ENCODE data around the gene VPS39. TPM values are rescaled to one million over a fixed set of nuclear protein-coding genes. Genes with fewer than 3 reads are reported as not detected.
A peak's percentile ranks its signal among the peaks of the same experiment; 100 is the strongest.

The VPS39 gene
- total and polyA plus RNA-seq, 12 donors = 24.9 to 55.0 (median 48.9) TPM

GRCh38 chr15:42138968-42139386 lies 69.1 kb downstream of the VPS39 start:
- Histone ChIP-seq H3K27ac (no peak overlapping the region), H3K4me1 (peaks cover 0 to 4% (median 0%) of the 10 kb centered on the region in 9 donors), H3K27me3 (peaks cover 0 to 3% (median 0%) of the 10 kb centered on the region in 7 donors), H3K36me3 (no peaks in the 10 kb centered on the region), H3K4me3 (no peak overlapping the region), H3K9me3 (no peaks in the 10 kb centered on the region)
- WGBS, 2 donors = 68 to 83% methylated on average over 3 of the region's 3 CpGs
- no peak for ATAC-seq
- DNase-seq = no peak
- TF ChIP-seq, protein P1, sequence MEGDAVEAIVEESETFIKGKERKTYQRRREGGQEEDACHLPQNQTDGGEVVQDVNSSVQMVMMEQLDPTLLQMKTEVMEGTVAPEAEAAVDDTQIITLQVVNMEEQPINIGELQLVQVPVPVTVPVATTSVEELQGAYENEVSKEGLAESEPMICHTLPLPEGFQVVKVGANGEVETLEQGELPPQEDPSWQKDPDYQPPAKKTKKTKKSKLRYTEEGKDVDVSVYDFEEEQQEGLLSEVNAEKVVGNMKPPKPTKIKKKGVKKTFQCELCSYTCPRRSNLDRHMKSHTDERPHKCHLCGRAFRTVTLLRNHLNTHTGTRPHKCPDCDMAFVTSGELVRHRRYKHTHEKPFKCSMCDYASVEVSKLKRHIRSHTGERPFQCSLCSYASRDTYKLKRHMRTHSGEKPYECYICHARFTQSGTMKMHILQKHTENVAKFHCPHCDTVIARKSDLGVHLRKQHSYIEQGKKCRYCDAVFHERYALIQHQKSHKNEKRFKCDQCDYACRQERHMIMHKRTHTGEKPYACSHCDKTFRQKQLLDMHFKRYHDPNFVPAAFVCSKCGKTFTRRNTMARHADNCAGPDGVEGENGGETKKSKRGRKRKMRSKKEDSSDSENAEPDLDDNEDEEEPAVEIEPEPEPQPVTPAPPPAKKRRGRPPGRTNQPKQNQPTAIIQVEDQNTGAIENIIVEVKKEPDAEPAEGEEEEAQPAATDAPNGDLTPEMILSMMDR (IDR thresholded peaks at IDR 0.05) = no peak
- intact Hi-C loops (cut with DNase I) = loop anchor here in 9 of 10 donors (2.0 to 10.0 kb wide), 7 partner anchors 57 to 152 kb away; no protein-coding TSS in a partner anchor

DNA sequence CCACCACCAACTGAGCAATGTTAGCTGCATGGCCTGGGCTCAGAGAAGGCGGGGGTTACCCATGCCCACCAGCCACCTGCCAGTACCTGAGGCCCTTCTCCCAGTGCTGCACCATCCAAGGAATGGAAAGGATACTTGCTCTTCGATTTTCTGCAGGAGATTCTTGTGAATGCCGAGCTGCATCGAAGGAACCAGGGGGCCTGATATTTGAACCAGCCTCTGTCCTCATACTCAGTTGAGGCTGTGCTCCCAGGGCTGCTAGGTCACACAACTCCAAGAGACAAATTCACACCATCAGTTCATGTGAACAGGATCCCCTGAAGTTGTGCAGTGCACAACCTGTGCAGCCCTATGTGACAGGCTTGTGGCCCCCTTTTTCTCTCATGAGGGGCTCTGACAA lies 69.7 kb downstream of the VPS39 start:
- DNase-seq = no peak
- TF ChIP-seq, protein P1 (IDR thresholded peaks at IDR 0.05) = no peak
- H3K4me3 ChIP-seq = no peak overlapping the region
- peaks cover 0 to 4% (median 0%) of the 10 kb centered on the region in 9 donors for H3K4me1 ChIP-seq
- intact Hi-C loops (cut with DNase I) = loop anchor here in 9 of 10 donors (2.0 to 10.0 kb wide), 7 partner anchors 56 to 151 kb away; no protein-coding TSS in a partner anchor
- H3K27ac ChIP-seq = no peak overlapping the region
- H3K27me3 ChIP-seq = peaks cover 0 to under 1% (median 0%) of the 10 kb centered on the region in 7 donors
- no peak for ATAC-seq
- 88 to 91% methylated on average over 4 of the region's 4 CpGs for WGBS, 2 donors
- H3K9me3 ChIP-seq = no peaks in the 10 kb centered on the region
- H3K36me3 ChIP-seq = no peaks in the 10 kb centered on the region

DNA sequence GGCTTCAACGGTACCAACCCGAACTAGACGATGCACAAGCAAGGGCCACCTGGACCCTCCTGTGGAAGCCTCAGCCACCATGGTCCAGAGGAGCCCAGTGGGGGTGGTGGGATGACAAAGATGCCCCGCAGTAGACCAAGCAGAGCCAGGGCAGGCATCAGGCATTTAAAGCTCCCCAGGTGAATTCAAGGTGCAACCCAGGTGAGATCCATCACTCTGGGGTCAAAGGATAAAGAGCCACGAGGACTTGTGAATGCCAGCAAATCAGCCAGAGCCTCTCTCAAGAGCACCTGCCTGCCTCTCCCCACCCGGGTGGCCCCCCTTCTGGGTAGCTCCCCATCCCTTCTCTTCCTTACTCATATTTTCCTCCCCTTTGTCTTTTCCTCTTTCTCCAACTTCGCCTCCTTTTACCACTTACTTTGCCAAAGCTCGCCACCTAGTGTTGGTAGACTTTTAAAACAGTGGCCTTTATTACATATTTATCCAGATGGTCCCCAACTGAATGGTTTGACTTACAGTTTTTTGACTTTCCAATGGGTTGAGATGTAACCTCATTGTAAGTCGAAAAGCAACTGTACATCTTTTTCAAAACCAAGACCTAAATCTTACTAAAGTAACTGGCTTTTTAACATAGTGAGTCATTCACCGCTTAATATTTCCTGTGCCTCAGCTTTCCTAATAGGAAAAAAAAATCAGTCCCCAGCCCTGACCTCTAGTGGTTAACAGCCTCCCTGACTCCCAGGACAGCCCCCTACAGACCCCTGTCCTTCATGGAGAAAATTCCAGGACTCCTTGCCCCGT lies 70.4 kb downstream of the VPS39 start:
- intact Hi-C loops (cut with DNase I) = loop anchor here in 9 of 10 donors (1.0 to 10.0 kb wide), 9 partner anchors 55 to 150 kb away; no protein-coding TSS in a partner anchor
- no peaks in the 10 kb centered on the region for H3K9me3 ChIP-seq
- H3K27ac ChIP-seq = no peak overlapping the region
- ATAC-seq (peak in 3 of 8 donors; percentile 20 to 41 (median 33)), DNase-seq (no peak)
- WGBS, 2 donors = 46 to 49% methylated on average over 11 of the region's 11 CpGs
- no peaks in the 10 kb centered on the region for H3K36me3 ChIP-seq
- H3K4me1 ChIP-seq = peaks cover 0 to 4% (median 0%) of the 10 kb centered on the region in 9 donors
- H3K4me3 ChIP-seq = no peak overlapping the region
- TF ChIP-seq, protein P1 (IDR thresholded peaks at IDR 0.05) = peak; percentile 37 to 68 (median 59)
- H3K27me3 ChIP-seq = peaks cover 0 to 3% (median 0%) of the 10 kb centered on the region in 7 donors

DNA sequence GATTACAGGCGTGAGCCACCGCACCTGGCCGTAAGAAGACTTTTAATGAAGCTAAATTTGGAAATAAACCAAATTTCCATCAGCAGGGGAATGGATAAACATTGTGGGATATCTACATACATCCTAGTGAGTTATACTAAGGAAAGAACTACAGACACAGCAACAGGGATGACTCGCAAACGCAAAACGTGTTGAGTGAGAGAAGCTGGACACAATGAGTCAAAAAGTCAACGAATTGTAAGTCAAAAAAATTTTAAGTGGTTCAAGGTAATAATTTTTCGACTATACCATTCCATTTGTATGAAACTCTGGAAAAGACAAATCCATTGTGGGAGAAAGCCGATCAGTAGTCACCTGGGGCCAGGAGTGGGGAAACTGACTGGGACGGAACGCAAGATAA lies 71.6 kb downstream of the VPS39 start:
- intact Hi-C loops (cut with DNase I) = loop anchor here in 8 of 10 donors (2.0 to 10.0 kb wide), 8 partner anchors 54 to 149 kb away; no protein-coding TSS in a partner anchor
- Histone ChIP-seq H3K36me3 (no peaks in the 10 kb centered on the region), H3K27ac (no peak overlapping the region), H3K27me3 (peaks cover 0 to 3% (median 0%) of the 10 kb centered on the region in 7 donors), H3K4me1 (peaks cover 0 to 4% (median 0%) of the 10 kb centered on the region in 9 donors), H3K4me3 (no peak overlapping the region), H3K9me3 (no peaks in the 10 kb centered on the region)
- TF ChIP-seq, protein P1 (IDR thresholded peaks at IDR 0.05) = no peak
- DNase-seq (no peak), ATAC-seq (no peak)
- WGBS, 2 donors = 88 to 90% methylated on average over 11 of the region's 11 CpGs

Data from heart right ventricle (tissue), 16 donors.